Neural cell (in vitro differentiated cells): ENCODE results near the gene ARID1B. TPM values are rescaled to one million over a fixed set of nuclear protein-coding genes. Genes with fewer than 3 reads are reported as not detected.

Experiments used
- H2AFZ ChIP-seq: fragments of 200-600, 300-800 bp; sonication (generic), shearing (Covaris generic); 2 replicates; pipeline ENCODE4 v1.6.0; 2014; ENCODE audit warnings: low read depth, mild to moderate bottlenecking, antibody characterized with exemption, low read length, moderate library complexity
- H3F3A ChIP-seq: fragments of 200-600 bp; shearing (Covaris generic); 2 replicates; pipeline ENCODE4 v1.6.1; 2016; ENCODE audit warnings: mild to moderate bottlenecking, moderate library complexity, mixed read lengths, antibody characterized with exemption, low read length; ENCODE audit not compliant: insufficient read depth, poor library complexity, severe bottlenecking
- H3K27ac ChIP-seq: fragments of 200-600, 300-800 bp; sonication (generic), shearing (Covaris generic); 2 replicates; pipeline ENCODE4 v1.5.1; 2014; ENCODE audit warnings: mild to moderate bottlenecking, low read length, moderate library complexity
- H3K27me3 ChIP-seq: fragments of 300-800, 200-600 bp; sonication (generic), shearing (Covaris generic); 2 replicates; pipeline ENCODE4 v1.6.0; 2014; ENCODE audit warnings: mild to moderate bottlenecking, low read depth, low read length, moderate library complexity; ENCODE audit not compliant: insufficient read depth
- H3K36me3 ChIP-seq: fragments of 300-800, 200-600 bp; sonication (generic), shearing (Covaris generic); 2 replicates; pipeline ENCODE4 v1.5.1; 2014; ENCODE audit warnings: mild to moderate bottlenecking, antibody characterized with exemption, low read length, moderate library complexity; ENCODE audit not compliant: insufficient read depth
- H3K4me2 ChIP-seq: fragments of 300-800, 200-600 bp; sonication (generic), shearing (Covaris generic); 2 replicates; pipeline ENCODE4 v1.6.0; 2014; ENCODE audit warnings: mild to moderate bottlenecking, low read length
- H3K4me3 ChIP-seq: fragments of 300-800, 200-600 bp; sonication (generic), shearing (Covaris generic); 2 replicates; pipeline ENCODE4 v1.5.1; 2014; ENCODE audit warnings: mild to moderate bottlenecking, low read length, moderate library complexity
- H3K79me2 ChIP-seq: fragments of 200-600 bp; shearing (Covaris generic); replicated peaks from 2 replicates; pipeline ENCODE4 v1.6.0; 2014; ENCODE audit warnings: mild to moderate bottlenecking, low read length, moderate library complexity; ENCODE audit not compliant: insufficient read depth
- H3K9ac ChIP-seq: fragments of 300-800, 200-600 bp; sonication (generic), shearing (Covaris generic); 2 replicates; pipeline ENCODE4 v1.6.1; 2016; ENCODE audit warnings: mild to moderate bottlenecking, low read length, mixed read lengths
- H3K9me2 ChIP-seq: fragments of 200-600 bp; shearing (Covaris generic); 2 replicates; pipeline ENCODE4 v1.6.1; 2016; ENCODE audit warnings: mild to moderate bottlenecking, low read length, mixed read lengths; ENCODE audit not compliant: insufficient read depth
- H3K9me3 ChIP-seq: fragments of 200-600, 300-800 bp; sonication (generic), shearing (Covaris generic); 2 replicates; pipeline ENCODE4 v1.6.1; 2016; ENCODE audit warnings: mild to moderate bottlenecking, mixed run types, low read length, moderate library complexity, mixed read lengths
- H4K20me1 ChIP-seq: fragments of 200-600 bp; shearing (Covaris generic); 2 replicates; pipeline ENCODE4 v1.6.1; 2016; ENCODE audit warnings: mild to moderate bottlenecking, mixed run types; ENCODE audit not compliant: insufficient read depth
- CTCF ChIP-seq: fragments of 450-650 bp; IDR thresholded peaks from 2 replicates; pipeline ENCODE4 v1.5.1; 2014; ENCODE audit warnings: antibody characterized with exemption, mild to moderate bottlenecking, moderate library complexity; ENCODE audit not compliant: poor library complexity, severe bottlenecking
- EP300 ChIP-seq: fragments of 450-650 bp; conservative IDR thresholded peaks from 2 replicates; pipeline ENCODE4 v1.6.1; 2014; ENCODE audit warnings: antibody characterized with exemption, mild to moderate bottlenecking, moderate library complexity; ENCODE audit not compliant: poor library complexity, severe bottlenecking
- EZH2 ChIP-seq: fragments of 200-600, 300-800 bp; shearing (Covaris generic), sonication (generic); IDR thresholded peaks from 2 replicates; pipeline ENCODE4 v1.6.1; 2014; ENCODE audit warnings: antibody characterized with exemption, low read length, borderline replicate concordance, mild to moderate bottlenecking; ENCODE audit not compliant: insufficient read depth, poor library complexity, severe bottlenecking
- MXI1 ChIP-seq: fragments of 450-650 bp; conservative IDR thresholded peaks from 2 replicates; pipeline ENCODE4 v1.6.1; 2014; ENCODE audit warnings: antibody characterized with exemption, mild to moderate bottlenecking; ENCODE audit not compliant: poor library complexity, severe bottlenecking
- POLR2AphosphoS5 ChIP-seq: IDR thresholded peaks from 2 replicates; pipeline ENCODE4 v1.6.1; 2012
- RAD21 ChIP-seq: fragments of 450-650 bp; conservative IDR thresholded peaks from 2 replicates; pipeline ENCODE4 v1.6.1; 2014; ENCODE audit warnings: antibody characterized with exemption, mild to moderate bottlenecking, moderate library complexity
- SMC3 ChIP-seq: fragments of 450-650 bp; conservative IDR thresholded peaks from 2 replicates; pipeline ENCODE4 v1.6.1; 2014; ENCODE audit warnings: antibody characterized with exemption, mild to moderate bottlenecking, moderate library complexity; ENCODE audit not compliant: poor library complexity
- TAF1 ChIP-seq: IDR thresholded peaks from 2 replicates; pipeline ENCODE4 v1.6.1; 2012; ENCODE audit warnings: low read depth
- polyA plus RNA-seq: library from polyadenylated mRNA; depleted of rRNA; stranded (reverse); fragments of >200 nt; gene quantifications from 2 replicates; pipeline ENCODE4 v1.2.3, GENCODE V29; 2014
- TF ChIP-seq, protein P1 (sequence below): IDR thresholded peaks from 2 replicates; pipeline ENCODE4 v1.6.1; 2012; ENCODE audit warnings: borderline replicate concordance

ARID1B gene
- polyA plus RNA-seq, 1 donor from 2014 or later: 35.0 TPM

GRCh38 chr6:157096105-157096504, 318.9 kb downstream of the ARID1B start:
- Histone ChIP-seq H3K79me2 (peaks cover 4% of the 10 kb centered on the region), H3K27ac (no peak overlapping the region), H4K20me1 (no peaks in the 10 kb centered on the region), H3F3A (no peaks in the 10 kb centered on the region), H3K4me2 (no peak overlapping the region), H3K27me3 (no peaks in the 10 kb centered on the region), H3K9ac (no peak overlapping the region), H3K9me3 (no peaks in the 10 kb centered on the region), H2AFZ (no peak overlapping the region), H3K36me3 (no peaks in the 10 kb centered on the region), H3K9me2 (no peaks in the 10 kb centered on the region), H3K4me3 (no peak overlapping the region)
- TF ChIP-seq POLR2AphosphoS5 (no peak), EZH2 (no peak), TAF1 (no peak), RAD21 (no peak), CTCF (no peak), SMC3 (no peak), MXI1 (no peak), EP300 (no peak)
- TF ChIP-seq, protein P1, sequence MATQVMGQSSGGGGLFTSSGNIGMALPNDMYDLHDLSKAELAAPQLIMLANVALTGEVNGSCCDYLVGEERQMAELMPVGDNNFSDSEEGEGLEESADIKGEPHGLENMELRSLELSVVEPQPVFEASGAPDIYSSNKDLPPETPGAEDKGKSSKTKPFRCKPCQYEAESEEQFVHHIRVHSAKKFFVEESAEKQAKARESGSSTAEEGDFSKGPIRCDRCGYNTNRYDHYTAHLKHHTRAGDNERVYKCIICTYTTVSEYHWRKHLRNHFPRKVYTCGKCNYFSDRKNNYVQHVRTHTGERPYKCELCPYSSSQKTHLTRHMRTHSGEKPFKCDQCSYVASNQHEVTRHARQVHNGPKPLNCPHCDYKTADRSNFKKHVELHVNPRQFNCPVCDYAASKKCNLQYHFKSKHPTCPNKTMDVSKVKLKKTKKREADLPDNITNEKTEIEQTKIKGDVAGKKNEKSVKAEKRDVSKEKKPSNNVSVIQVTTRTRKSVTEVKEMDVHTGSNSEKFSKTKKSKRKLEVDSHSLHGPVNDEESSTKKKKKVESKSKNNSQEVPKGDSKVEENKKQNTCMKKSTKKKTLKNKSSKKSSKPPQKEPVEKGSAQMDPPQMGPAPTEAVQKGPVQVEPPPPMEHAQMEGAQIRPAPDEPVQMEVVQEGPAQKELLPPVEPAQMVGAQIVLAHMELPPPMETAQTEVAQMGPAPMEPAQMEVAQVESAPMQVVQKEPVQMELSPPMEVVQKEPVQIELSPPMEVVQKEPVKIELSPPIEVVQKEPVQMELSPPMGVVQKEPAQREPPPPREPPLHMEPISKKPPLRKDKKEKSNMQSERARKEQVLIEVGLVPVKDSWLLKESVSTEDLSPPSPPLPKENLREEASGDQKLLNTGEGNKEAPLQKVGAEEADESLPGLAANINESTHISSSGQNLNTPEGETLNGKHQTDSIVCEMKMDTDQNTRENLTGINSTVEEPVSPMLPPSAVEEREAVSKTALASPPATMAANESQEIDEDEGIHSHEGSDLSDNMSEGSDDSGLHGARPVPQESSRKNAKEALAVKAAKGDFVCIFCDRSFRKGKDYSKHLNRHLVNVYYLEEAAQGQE: no peak

DNA sequence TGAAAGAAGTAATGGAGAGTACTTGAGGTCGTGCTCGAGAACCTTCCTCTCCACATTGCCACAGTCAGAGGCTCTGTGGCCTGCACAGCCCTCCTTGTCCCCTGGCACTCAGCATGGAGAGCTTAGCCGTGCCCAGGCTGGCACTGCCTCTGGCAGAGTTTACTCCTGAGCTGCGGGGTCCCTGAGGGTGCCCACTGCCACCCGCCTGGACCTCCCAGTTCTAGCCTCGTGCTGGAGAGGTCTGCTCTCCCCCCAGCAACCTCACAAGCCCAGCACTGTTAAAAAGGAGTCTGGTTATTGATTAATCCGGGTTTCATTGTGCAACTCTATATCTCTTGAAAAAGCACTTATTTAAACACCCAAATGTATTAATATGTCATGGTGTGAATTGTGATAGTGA, 319.3 kb downstream of the ARID1B start:
- TF ChIP-seq, protein P1: no peak
- TF ChIP-seq SMC3: no peak
- no peak for TF ChIP-seq RAD21
- no peak for TF ChIP-seq TAF1
- TF ChIP-seq CTCF: no peak
- TF ChIP-seq EZH2: no peak
- no peak for TF ChIP-seq POLR2AphosphoS5
- no peak for TF ChIP-seq MXI1
- TF ChIP-seq EP300: no peak

More for the DNA sequence above, 319.3 kb downstream of the ARID1B start:
- H3K4me3 ChIP-seq: no peak overlapping the region
- H4K20me1 ChIP-seq: no peaks in the 10 kb centered on the region
- H3K9me3 ChIP-seq: no peaks in the 10 kb centered on the region
- H3K9me2 ChIP-seq: no peaks in the 10 kb centered on the region
- H3K4me2 ChIP-seq: no peak overlapping the region
- no peak overlapping the region for H3K9ac ChIP-seq
- H3F3A ChIP-seq: no peaks in the 10 kb centered on the region
- no peaks in the 10 kb centered on the region for H3K27me3 ChIP-seq
- H2AFZ ChIP-seq: no peak overlapping the region
- H3K79me2 ChIP-seq: peaks cover 3% of the 10 kb centered on the region
- no peak overlapping the region for H3K27ac ChIP-seq
- peaks cover 3% of the 10 kb centered on the region for H3K36me3 ChIP-seq
